Ureter (tissue), 1 donor: ENCODE data around the gene RLN3. TPM values are rescaled to one million over a fixed set of nuclear protein-coding genes. Genes with fewer than 3 reads are reported as not detected.
A peak's percentile ranks its signal among the peaks of the same experiment; 100 is the strongest.
"Not testable (repeated sequence)": the region's sequence is repeated elsewhere in the genome, so short reads cannot be mapped to it uniquely, and the experiment has no call there.

Experiments
- DNase-seq: peaks from one replicate; pipeline ENCODE4 v3.0.0-alpha.2; 2020; ENCODE audit warnings: low spot score
- total RNA-seq: library from RNA; stranded (reverse); gene quantifications from one replicate; pipeline ENCODE4 v1.2.4, GENCODE V29; 2023
- donor health status: DM: yes; HTN: yes; CAD: no.

RLN3 gene
- total RNA-seq, 1 donor from 2014 or later = not detected

GRCh38 chr19:13995017-13995728, 32.8 kb upstream of the RLN3 start:
- no peak for DNase-seq

- DNase-seq = no peak
These were observed 31.8 kb upstream of the RLN3 start for GRCh38 chr19:13995878-13996765.

GRCh38 chr19:13996928-13997630, 30.9 kb upstream of the RLN3 start:
- DNase-seq = no peak

GRCh38 chr19:13997631-13997962, 30.4 kb upstream of the RLN3 start:
- DNase-seq = no peak

- DNase-seq = no peak
These were observed 29.5 kb upstream of the RLN3 start for GRCh38 chr19:13998426-13998825.

GRCh38 chr19:13999085-13999484, 28.9 kb upstream of the RLN3 start:
- no peak for DNase-seq

- DNase-seq = no peak
These were observed 27.1 kb upstream of the RLN3 start for GRCh38 chr19:14000691-14001375.

GRCh38 chr19:14002571-14003250, 25.2 kb upstream of the RLN3 start:
- no peak for DNase-seq

- DNase-seq = no peak
These were observed 24.5 kb upstream of the RLN3 start for GRCh38 chr19:14003251-14004055.

GRCh38 chr19:14004619-14005348, 23.2 kb upstream of the RLN3 start:
- no peak for DNase-seq

- DNase-seq = peak; percentile 95
These were observed 22.4 kb upstream of the RLN3 start for GRCh38 chr19:14005349-14006084.

GRCh38 chr19:14006085-14006765, 21.7 kb upstream of the RLN3 start, which contains the start of gene RFX1:
Gene RFX1, minus strand, starts transcription at chr19:14006320. Its CDS starts 12,477 bp downstream, at chr19:13993843.
- peak; percentile 100 for DNase-seq

GRCh38 chr19:14006766-14007562, 21.0 kb upstream of the RLN3 start:
- no peak for DNase-seq

- DNase-seq = no peak
These were observed 15.5 kb upstream of the RLN3 start for GRCh38 chr19:14012378-14012915.

GRCh38 chr19:14015524-14016035, 12.4 kb upstream of the RLN3 start:
- DNase-seq = no peak

GRCh38 chr19:14019100-14019499, 8.8 kb upstream of the RLN3 start:
- no peak for DNase-seq

GRCh38 chr19:14019739-14020138, 8.2 kb upstream of the RLN3 start:
- DNase-seq = not testable (repeated sequence)
